GM18951 (cell line): ENCODE measurements around the gene PTPRN2.

Experiments
- POLR2A ChIP-seq: IDR thresholded peaks from 4 replicates; pipeline ENCODE4 v1.6.1; 2011; ENCODE audit warnings: mild to moderate bottlenecking; ENCODE audit not compliant: insufficient read length, insufficient read depth; ENCODE audit errors: extremely low read depth
- in situ Hi-C: fragments of 300-500 bp; cut with MboI; formaldehyde crosslinking; loops from one replicate; pipeline ENCODE4 v1.12.0; 2022; ENCODE audit warnings: low sequenced_read_pairs, mixed read lengths, inconsistent platforms; ENCODE audit not compliant: unreplicated experiment

Gene PTPRN2

DNA sequence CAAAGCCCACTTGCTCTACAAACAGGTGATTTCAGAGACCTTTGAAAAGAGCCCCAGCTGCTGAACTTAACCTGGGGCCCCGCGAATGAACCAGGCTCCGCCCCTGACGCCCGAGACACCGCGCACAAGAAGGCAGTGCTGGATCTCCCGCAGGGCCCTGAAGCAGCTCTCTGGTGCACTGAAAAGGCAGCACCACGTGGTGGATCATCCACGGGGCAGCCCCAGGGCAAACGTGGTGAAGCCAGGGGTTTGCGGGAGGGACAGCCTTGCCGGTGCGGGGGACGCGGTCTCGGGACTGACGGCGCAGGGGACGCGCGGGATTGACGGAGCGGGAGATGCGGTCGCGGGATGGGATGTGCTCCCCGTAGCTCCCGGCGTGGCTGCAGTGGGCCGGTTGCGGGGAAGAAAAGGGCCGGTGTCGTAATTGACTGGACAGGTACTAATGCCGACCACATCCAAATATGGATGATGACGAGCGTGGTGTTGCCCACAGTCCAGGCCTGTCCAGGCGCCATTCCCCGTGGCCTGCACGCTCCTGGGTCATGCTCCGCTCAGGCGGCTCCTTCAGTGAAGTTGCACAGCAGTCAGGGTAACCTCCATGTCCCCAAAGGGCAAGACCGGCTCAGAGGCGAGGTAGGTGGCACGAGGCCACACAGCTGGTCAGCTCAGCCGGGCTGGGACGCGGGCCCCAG lies 829.7 kb downstream of the PTPRN2 start:
- in situ Hi-C loops, result no loop called here
- no peak for TF ChIP-seq POLR2A

DNA sequence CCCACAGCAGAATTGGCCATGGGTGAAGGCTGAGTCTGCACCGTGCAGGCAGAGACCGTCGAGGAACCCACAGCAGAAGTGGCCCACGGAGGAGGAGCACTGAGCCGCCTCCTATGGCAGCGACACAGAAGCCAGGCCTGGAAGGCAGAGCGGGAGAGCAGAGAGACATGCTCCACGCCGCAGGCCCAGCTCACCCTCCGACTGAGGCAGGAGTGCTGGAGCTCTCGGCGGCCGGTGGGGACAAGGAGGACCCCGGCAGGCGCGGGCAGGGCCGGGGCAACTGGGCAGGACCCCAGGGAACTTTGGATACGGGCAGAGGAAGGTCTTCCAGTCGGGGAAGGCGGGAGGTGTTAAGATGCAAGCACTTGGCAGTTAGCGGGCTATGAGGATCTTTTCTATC lies 830.4 kb downstream of the PTPRN2 start:
- in situ Hi-C loops, result no loop called here
- TF ChIP-seq POLR2A, result no peak

GRCh38 chr7:157755741-157756140 lies 831.9 kb downstream of the PTPRN2 start:
- in situ Hi-C loops, result no loop called here
- TF ChIP-seq POLR2A, result no peak

GRCh38 chr7:157754416-157754790 lies 833.2 kb downstream of the PTPRN2 start:
- in situ Hi-C loops, result no loop called here
- TF ChIP-seq POLR2A, result no peak

DNA sequence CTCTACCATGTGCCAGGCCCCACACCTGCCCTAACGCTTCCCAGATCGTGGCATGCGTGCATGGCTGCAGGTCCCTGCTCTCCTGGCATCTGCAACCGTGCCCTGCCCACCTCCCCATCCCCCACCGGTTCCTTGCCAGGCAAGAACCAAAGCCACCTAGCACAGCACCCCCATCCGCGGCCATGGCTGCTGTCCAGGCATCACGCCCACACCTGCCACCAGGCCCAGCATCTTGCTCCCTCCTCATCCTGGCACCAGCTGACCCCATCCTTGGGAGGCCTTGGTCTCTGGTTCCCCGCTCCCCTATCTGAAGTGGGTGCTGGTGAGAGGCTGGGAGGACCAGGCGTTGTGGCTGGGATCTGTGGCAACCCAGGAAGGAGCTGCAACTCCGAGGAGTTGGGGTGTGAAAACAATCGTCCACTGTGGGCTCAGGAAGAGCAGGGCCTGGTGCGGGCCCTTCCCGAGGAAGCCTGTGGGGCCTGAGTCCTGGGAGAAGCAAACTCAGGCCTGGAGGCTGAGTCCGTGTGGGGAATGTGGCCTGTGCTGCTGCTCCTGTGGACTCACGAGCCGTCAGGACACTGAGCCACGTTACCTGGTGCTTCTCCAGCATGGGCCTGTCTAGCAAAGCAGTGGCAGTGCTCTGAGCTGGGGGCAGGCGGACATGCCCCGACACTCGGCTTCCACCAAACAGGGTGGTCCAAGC lies 833.8 kb downstream of the PTPRN2 start:
- in situ Hi-C loops, result no loop called here
- no peak for TF ChIP-seq POLR2A

DNA sequence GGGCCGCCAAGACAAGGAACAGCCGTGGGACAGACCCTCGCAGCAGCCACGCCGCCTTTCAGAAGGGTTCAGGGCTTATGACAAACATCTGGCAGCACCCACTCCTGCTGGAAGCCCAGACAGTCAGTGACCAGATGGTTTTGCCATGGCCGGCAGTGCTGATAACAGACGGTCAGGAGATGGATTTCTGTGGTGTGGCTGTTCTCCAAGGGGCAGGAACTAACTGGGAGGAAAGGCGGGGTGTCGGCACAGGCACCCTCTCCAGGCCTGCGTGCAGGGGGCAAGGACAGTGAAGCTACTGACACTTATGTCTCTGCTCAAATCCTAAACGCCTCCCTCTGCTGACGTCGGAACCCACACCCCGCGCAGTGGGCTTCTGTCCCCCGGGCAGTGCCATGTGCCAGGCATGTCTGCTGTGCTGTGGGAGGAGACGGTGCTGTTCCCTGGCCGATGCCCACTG lies 834.8 kb downstream of the PTPRN2 start:
- in situ Hi-C loops, result no loop called here
- no peak for TF ChIP-seq POLR2A

GRCh38 chr7:157751951-157752673 lies 835.5 kb downstream of the PTPRN2 start:
- in situ Hi-C loops, result no loop called here
- TF ChIP-seq POLR2A, result no peak

DNA sequence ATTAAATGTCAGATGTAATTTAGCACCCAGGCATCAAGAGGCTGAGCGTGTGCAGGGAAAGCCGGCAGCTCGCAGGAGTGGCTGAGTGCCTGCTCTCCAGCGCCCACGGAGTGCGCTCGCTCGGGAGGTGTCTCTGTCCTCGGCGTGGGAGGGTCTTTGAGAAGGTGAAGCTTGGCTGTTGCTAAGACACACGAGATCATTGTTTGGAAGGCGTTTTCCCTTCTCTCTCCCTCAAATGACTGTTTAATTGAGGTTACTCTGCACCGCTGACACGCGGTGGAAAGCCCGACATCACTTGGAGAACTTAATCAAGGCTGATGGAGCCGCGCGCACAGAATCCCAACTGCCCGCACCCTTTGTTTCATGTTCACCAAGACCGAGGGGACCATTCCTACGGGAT lies 836.2 kb downstream of the PTPRN2 start:
- no peak for TF ChIP-seq POLR2A
- in situ Hi-C loops, result no loop called here

- TF ChIP-seq POLR2A, result no peak
- in situ Hi-C loops, result no loop called here
Measured at GRCh38 chr7:157750291-157750690, 837.3 kb downstream of the PTPRN2 start.

DNA sequence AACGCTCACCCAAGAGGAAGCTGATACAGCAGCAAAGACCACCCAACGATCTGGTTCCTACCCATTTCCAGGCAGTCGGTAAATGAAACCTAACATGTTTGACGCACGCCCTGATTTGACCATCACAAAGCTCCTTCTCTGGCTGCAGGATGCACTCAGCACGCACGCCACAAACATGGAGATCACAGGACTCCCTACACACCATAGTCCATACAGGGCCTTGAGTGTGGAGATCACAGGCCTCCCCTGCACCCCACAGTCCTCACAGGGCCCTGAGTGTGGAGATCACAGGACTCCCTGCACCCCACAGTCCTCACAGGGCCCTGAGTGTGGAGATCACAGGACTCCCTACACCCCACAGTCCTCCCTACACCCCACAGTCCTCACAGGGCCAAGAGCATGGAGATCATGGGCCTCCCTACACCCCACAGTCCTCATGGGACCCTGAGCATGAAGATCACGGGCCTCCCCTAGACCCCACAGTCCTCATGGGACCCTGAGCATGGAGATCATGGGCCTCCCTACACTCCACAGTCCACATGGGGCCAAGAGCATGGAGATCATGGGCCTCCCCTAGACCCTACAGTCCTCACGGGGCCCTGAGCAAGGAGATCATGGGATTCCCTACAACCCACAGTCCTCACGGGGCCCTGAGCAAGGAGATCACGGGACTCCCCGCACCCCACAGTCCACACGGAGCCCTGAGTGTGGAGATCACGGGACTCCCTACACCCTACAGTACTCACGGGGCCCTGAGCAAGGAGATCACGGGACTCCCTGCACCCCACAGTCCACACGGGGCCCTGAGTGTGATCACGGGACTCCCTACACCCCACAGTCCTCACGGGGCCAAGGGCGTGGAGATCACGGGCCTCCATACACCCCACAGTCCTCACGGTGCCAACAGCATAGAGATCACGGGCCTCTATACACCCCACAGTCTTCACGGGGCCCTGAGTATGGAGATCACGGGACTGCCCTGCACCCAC lies 841.6 kb downstream of the PTPRN2 start:
- TF ChIP-seq POLR2A, result no peak
- in situ Hi-C loops, result no loop called here

- in situ Hi-C loops, result no loop called here
- no peak for TF ChIP-seq POLR2A
Measured at GRCh38 chr7:157744786-157745601, 842.6 kb downstream of the PTPRN2 start.
